ENCODE results near the gene PI16. TPM values are rescaled to one million over a fixed set of nuclear protein-coding genes. Genes with fewer than 3 reads are reported as not detected.

The PI16 gene
- total RNA-seq, 1 experiment from 2014 or later: 0.17 TPM

GRCh38 chr6:36975231-36976006 lies 20.9 kb downstream of the PI16 start:
- TF ChIP-seq, protein P1, sequence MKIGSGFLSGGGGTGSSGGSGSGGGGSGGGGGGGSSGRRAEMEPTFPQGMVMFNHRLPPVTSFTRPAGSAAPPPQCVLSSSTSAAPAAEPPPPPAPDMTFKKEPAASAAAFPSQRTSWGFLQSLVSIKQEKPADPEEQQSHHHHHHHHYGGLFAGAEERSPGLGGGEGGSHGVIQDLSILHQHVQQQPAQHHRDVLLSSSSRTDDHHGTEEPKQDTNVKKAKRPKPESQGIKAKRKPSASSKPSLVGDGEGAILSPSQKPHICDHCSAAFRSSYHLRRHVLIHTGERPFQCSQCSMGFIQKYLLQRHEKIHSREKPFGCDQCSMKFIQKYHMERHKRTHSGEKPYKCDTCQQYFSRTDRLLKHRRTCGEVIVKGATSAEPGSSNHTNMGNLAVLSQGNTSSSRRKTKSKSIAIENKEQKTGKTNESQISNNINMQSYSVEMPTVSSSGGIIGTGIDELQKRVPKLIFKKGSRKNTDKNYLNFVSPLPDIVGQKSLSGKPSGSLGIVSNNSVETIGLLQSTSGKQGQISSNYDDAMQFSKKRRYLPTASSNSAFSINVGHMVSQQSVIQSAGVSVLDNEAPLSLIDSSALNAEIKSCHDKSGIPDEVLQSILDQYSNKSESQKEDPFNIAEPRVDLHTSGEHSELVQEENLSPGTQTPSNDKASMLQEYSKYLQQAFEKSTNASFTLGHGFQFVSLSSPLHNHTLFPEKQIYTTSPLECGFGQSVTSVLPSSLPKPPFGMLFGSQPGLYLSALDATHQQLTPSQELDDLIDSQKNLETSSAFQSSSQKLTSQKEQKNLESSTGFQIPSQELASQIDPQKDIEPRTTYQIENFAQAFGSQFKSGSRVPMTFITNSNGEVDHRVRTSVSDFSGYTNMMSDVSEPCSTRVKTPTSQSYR (CRISPR knock-in tag; IDR thresholded peaks at IDR 0.05): no peak
- TF ChIP-seq HMGA2 (CRISPR knock-in tag; IDR thresholded peaks at IDR 0.05): no peak
- TF ChIP-seq ATF6 (CRISPR knock-in tag; IDR thresholded peaks at IDR 0.05): no peak
- no peak for TF ChIP-seq NFYB (CRISPR knock-in tag; conservative IDR thresholded peaks at IDR 0.05; ENCODE audit: low read depth)
- TF ChIP-seq ATF3 (CRISPR knock-in tag; conservative IDR thresholded peaks at IDR 0.05): no peak
- TF ChIP-seq, protein P2, sequence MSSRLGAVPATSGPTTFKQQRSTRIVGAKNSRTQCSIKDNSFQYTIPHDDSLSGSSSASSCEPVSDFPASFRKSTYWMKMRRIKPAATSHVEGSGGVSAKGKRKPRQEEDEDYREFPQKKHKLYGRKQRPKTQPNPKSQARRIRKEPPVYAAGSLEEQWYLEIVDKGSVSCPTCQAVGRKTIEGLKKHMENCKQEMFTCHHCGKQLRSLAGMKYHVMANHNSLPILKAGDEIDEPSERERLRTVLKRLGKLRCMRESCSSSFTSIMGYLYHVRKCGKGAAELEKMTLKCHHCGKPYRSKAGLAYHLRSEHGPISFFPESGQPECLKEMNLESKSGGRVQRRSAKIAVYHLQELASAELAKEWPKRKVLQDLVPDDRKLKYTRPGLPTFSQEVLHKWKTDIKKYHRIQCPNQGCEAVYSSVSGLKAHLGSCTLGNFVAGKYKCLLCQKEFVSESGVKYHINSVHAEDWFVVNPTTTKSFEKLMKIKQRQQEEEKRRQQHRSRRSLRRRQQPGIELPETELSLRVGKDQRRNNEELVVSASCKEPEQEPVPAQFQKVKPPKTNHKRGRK (CRISPR knock-in tag; IDR thresholded peaks at IDR 0.05; ENCODE audit: borderline replicate concordance): no peak
- TF ChIP-seq ARID4B (CRISPR knock-in tag; IDR thresholded peaks at IDR 0.05; ENCODE audit: borderline replicate concordance): no peak
- TF ChIP-seq GABPB1 (CRISPR knock-in tag; IDR thresholded peaks at IDR 0.05): no peak
- TF ChIP-seq JAZF1 (CRISPR knock-in tag; IDR thresholded peaks at IDR 0.05): no peak
- no peak for TF ChIP-seq SMAD4 (CRISPR knock-in tag; IDR thresholded peaks at IDR 0.05)
- TF ChIP-seq NFATC4 (CRISPR knock-in tag; IDR thresholded peaks at IDR 0.05): no peak
- no peak for TF ChIP-seq NR2C2 (CRISPR knock-in tag; IDR thresholded peaks at IDR 0.05)
- no peak for TF ChIP-seq ZNF423 (CRISPR knock-in tag; IDR thresholded peaks at IDR 0.05)
- TF ChIP-seq PREB (CRISPR knock-in tag; IDR thresholded peaks at IDR 0.05; ENCODE audit: borderline replicate concordance): no peak
- TF ChIP-seq NR1H2 (CRISPR knock-in tag; IDR thresholded peaks at IDR 0.05): no peak
- TF ChIP-seq FOXP1 (CRISPR knock-in tag; IDR thresholded peaks at IDR 0.05; ENCODE audit: borderline replicate concordance): no peak
- no peak for TF ChIP-seq PRRX2 (CRISPR knock-in tag; IDR thresholded peaks at IDR 0.05)
- TF ChIP-seq GRHL2 (CRISPR knock-in tag; IDR thresholded peaks at IDR 0.05; ENCODE audit: insufficient replicate concordance, severe bottlenecking): no peak
- TF ChIP-seq, protein P3, sequence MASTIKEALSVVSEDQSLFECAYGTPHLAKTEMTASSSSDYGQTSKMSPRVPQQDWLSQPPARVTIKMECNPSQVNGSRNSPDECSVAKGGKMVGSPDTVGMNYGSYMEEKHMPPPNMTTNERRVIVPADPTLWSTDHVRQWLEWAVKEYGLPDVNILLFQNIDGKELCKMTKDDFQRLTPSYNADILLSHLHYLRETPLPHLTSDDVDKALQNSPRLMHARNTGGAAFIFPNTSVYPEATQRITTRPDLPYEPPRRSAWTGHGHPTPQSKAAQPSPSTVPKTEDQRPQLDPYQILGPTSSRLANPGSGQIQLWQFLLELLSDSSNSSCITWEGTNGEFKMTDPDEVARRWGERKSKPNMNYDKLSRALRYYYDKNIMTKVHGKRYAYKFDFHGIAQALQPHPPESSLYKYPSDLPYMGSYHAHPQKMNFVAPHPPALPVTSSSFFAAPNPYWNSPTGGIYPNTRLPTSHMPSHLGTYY (CRISPR knock-in tag; IDR thresholded peaks at IDR 0.05): no peak
- no peak for TF ChIP-seq ZNF263 (CRISPR knock-in tag; IDR thresholded peaks at IDR 0.05; ENCODE audit: low read depth)
- peaks cover 75% of the 10 kb centered on the region for H3K36me3 Mint-ChIP-seq
- peaks cover 4% of the 10 kb centered on the region for H3K4me1 Mint-ChIP-seq
- no peaks in the 10 kb centered on the region for H3K27me3 Mint-ChIP-seq (ENCODE audit: low read depth)
- DNase-seq (ENCODE audit: low spot score): no peak
- ChIA-PET CTCF (interaction anchor here (1.4 to 3.9 kb wide), 2 partner anchors 44 to 210 kb away, joined by 3 to 100 read pairs; no protein-coding TSS in a partner anchor), POLR2A (no interaction called here)
- ATAC-seq: no peak
- no peaks in the 10 kb centered on the region for H3K9me3 Mint-ChIP-seq
- no peak overlapping the region for H3K27ac Mint-ChIP-seq
- H3K4me3 Mint-ChIP-seq: no peak overlapping the region
